Spleen (tissue), 11 donors: Measurements from ENCODE around the gene PRPF40B. TPM values are rescaled to one million over a fixed set of nuclear protein-coding genes. Genes with fewer than 3 reads are reported as not detected.

ENCODE experiments used
- DNase-seq: peaks from one replicate; pipeline ENCODE4 v3.0.0-alpha.2; 2020
- H3K27ac ChIP-seq, 8 donors: fragments of 200-600 bp; sonication (generic) in 7 of 8; 1 replicate in 4 of 8; 2 replicates in 4 of 8; pipeline versions ENCODE4 v1.5.0 to v1.8.0; 2016 to 2021; ENCODE audit warnings: inconsistent platforms in 4 of 8, mild to moderate bottlenecking in 4 of 8, moderate library complexity in 1 of 8
- H3K27me3 ChIP-seq, 7 donors: fragments of 200-600 bp; sonication (generic) in 6 of 7; replicated peaks in 1 of 7; 1 replicate in 4 of 7; 2 replicates in 3 of 7; pipeline versions ENCODE4 v1.5.0 to v1.8.0; 2016 to 2021; ENCODE audit warnings: inconsistent platforms in 3 of 7, mild to moderate bottlenecking in 1 of 7
- H3K36me3 ChIP-seq, 6 donors: fragments of 200-600 bp; sonication (generic) in 5 of 6; 1 replicate in 4 of 6; 2 replicates in 2 of 6; pipeline versions ENCODE4 v1.5.0 to v1.8.0; 2016 to 2021; ENCODE audit warnings: inconsistent platforms in 2 of 6
- H3K4me1 ChIP-seq, 6 donors: fragments of 200-600 bp; sonication (generic) in 5 of 6; 1 replicate in 3 of 6; 2 replicates in 3 of 6; pipeline versions ENCODE4 v1.5.0 to v1.8.0; 2016 to 2021; ENCODE audit warnings: inconsistent platforms in 3 of 6
- H3K4me3 ChIP-seq, 8 donors: fragments of 200-600 bp; sonication (generic) in 7 of 8; 1 replicate in 4 of 8; 2 replicates in 4 of 8; pipeline versions ENCODE4 v1.5.0 to v1.8.0; 2016 to 2021; ENCODE audit warnings: inconsistent platforms in 4 of 8, mild to moderate bottlenecking in 4 of 8, moderate library complexity in 2 of 8
- H3K9me3 ChIP-seq, 8 donors: fragments of 200-600 bp; sonication (generic) in 7 of 8; 1 replicate in 4 of 8; 2 replicates in 4 of 8; pipeline versions ENCODE4 v1.5.0 to v1.8.0; 2016 to 2021; ENCODE audit warnings: inconsistent platforms in 4 of 8
- CTCF ChIP-seq, 11 experiments: fragments of 200-600 bp in 7 of 11; fragments of 450-650 bp in 4 of 11; sonication (generic) in 4 of 11; IDR thresholded peaks in 8 of 11; conservative IDR thresholded peaks in 3 of 11; 1 replicate in 7 of 11; 2 replicates in 4 of 11; pipeline versions ENCODE4 v1.4.0 to v1.8.0; 2016 to 2021; ENCODE audit warnings: antibody characterized with exemption in 11 of 11, inconsistent platforms in 4 of 11, mild to moderate bottlenecking in 1 of 11
- POLR2A ChIP-seq, 3 donors: fragments of 450-650 bp; IDR thresholded peaks; one replicate each; pipeline ENCODE4 v1.5.1; 2017; ENCODE audit warnings: antibody characterized with exemption in 3 of 3, mild to moderate bottlenecking in 1 of 3
- POLR2AphosphoS5 ChIP-seq, 3 donors: sonication (generic); formaldehyde crosslinking; IDR thresholded peaks; one replicate each; pipeline ENCODE4 v1.5.1; 2017; ENCODE audit warnings: antibody characterized with exemption in 3 of 3
- WGBS, 5 donors: extraction: QIAGEN DNeasy Blood & Tissue Kit in 3 of 5; methylation state at CpG; one replicate each; pipeline versions ENCODE4 v1.1.5 to v1.1.7; 2013 to 2018; 5-methylcytosine and 5-hydroxymethylcytosine counted together
- intact Hi-C: fragments of 100-400 bp; cut with DNase I; formaldehyde crosslinking; loops from one replicate; pipeline ENCODE4 v1.15.0; 2023; ENCODE audit warnings: low total_unique reads
- polyA plus RNA-seq, 3 donors: library from polyadenylated mRNA; stranded (reverse); fragments of 200-250 nt; gene quantifications; one replicate each; pipeline ENCODE4 v1.2.1, GENCODE V29; 2013
- total RNA-seq, 7 donors: library from RNA; depleted of rRNA in 3 of 7; stranded (reverse); fragments of >200 nt in 3 of 7; fragmentation: NEBNext Ultra II Directional in 4 of 7; extraction: Animal tissue kit (Norgen Biotek cat#: 25700) in 4 of 7; gene quantifications; one replicate each; pipeline versions ENCODE4 v1.1.0 to v1.2.1, GENCODE V29; 2016 to 2021
- donor health status: healthy with polysubstance abuse.
- donor health status: DM: no; HTN: no; CAD: no; lungs with moderate emphysema.
- donor health status: DM: no; HTN: no; CAD: no.
- donor health status: Bipolar disorder and iron deficiency.
- donor health status: healthy.
- donor health status: DM: no; HTN: no; CAD: no.
- donor health status: DM: yes; HTN: yes; CAD: no.

The PRPF40B gene
- total and polyA plus RNA-seq, 10 donors: 5.9 to 28.3 (median 19.0) TPM

- Histone ChIP-seq H3K27ac (no peak overlapping the region), H3K27me3 (no peaks in the 10 kb centered on the region), H3K4me3 (no peak overlapping the region), H3K4me1 (peaks cover 0 to 73% (median 34%) of the 10 kb centered on the region in 6 donors), H3K36me3 (no peaks in the 10 kb centered on the region), H3K9me3 (no peaks in the 10 kb centered on the region)
- intact Hi-C loops: no loop called here
- 85 to 93% (median 91%) methylated on average over 5 of the region's 5 CpGs for WGBS, 5 donors
- no peak for DNase-seq
- no peak for TF ChIP-seq POLR2AphosphoS5 (IDR thresholded peaks at IDR 0.05)
- no peak for TF ChIP-seq CTCF (IDR thresholded peaks at IDR 0.05 in 8 of 11, conservative IDR thresholded peaks at IDR 0.05 in 3 of 11)
- no peak for TF ChIP-seq POLR2A (IDR thresholded peaks at IDR 0.05)
Measured at GRCh38 chr12:49684310-49684854, 61.0 kb downstream of the PRPF40B start.

- Histone ChIP-seq H3K4me3 (no peak overlapping the region), H3K27me3 (no peaks in the 10 kb centered on the region), H3K36me3 (no peaks in the 10 kb centered on the region), H3K4me1 (peaks cover 8 to 73% (median 53%) of the 10 kb centered on the region in 6 donors), H3K27ac (no peak overlapping the region), H3K9me3 (no peaks in the 10 kb centered on the region)
- TF ChIP-seq POLR2AphosphoS5 (IDR thresholded peaks at IDR 0.05) (no peak), POLR2A (IDR thresholded peaks at IDR 0.05) (no peak), CTCF (IDR thresholded peaks at IDR 0.05 in 8 of 11, conservative IDR thresholded peaks at IDR 0.05 in 3 of 11) (no peak)
- intact Hi-C loops: no loop called here
- 85 to 98% (median 92%) methylated on average over 2 of the region's 2 CpGs for WGBS, 5 donors
- no peak for DNase-seq
Measured at GRCh38 chr12:49687941-49688340, 64.6 kb downstream of the PRPF40B start.

GRCh38 chr12:49689237-49689636, 65.9 kb downstream of the PRPF40B start:
- Histone ChIP-seq H3K4me1 (peaks cover 8 to 61% (median 41%) of the 10 kb centered on the region in 6 donors), H3K36me3 (no peaks in the 10 kb centered on the region), H3K27ac (no peak overlapping the region), H3K9me3 (no peaks in the 10 kb centered on the region), H3K27me3 (no peaks in the 10 kb centered on the region), H3K4me3 (no peak overlapping the region)
- WGBS, 5 donors: 67 to 76% (median 75%) methylated on average over 2 of the region's 2 CpGs
- TF ChIP-seq POLR2AphosphoS5 (IDR thresholded peaks at IDR 0.05) (no peak), CTCF (IDR thresholded peaks at IDR 0.05 in 8 of 11, conservative IDR thresholded peaks at IDR 0.05 in 3 of 11) (no peak), POLR2A (IDR thresholded peaks at IDR 0.05) (no peak)
- no peak for DNase-seq
- intact Hi-C loops: no loop called here

- intact Hi-C loops: no loop called here
- Histone ChIP-seq H3K36me3 (no peaks in the 10 kb centered on the region), H3K4me1 (peaks cover 8 to 61% (median 36%) of the 10 kb centered on the region in 6 donors), H3K27me3 (no peaks in the 10 kb centered on the region), H3K9me3 (no peaks in the 10 kb centered on the region), H3K4me3 (no peak overlapping the region), H3K27ac (no peak overlapping the region)
- TF ChIP-seq POLR2AphosphoS5 (IDR thresholded peaks at IDR 0.05) (no peak), CTCF (IDR thresholded peaks at IDR 0.05 in 8 of 11, conservative IDR thresholded peaks at IDR 0.05 in 3 of 11) (no peak)
- no peak for DNase-seq
Measured at GRCh38 chr12:49689785-49690184, 66.4 kb downstream of the PRPF40B start.
